Activated T-helper 1 cell treated with anti-CD3 and anti-CD28 coated beads, Interleukin-12 subunit alpha, Interleukin-12 subunit beta, Interleukin-2, Interleukin-4 antibody, amounts not matched to agents 30 ng/mL and 10 ng/mL and 1 ng/mL, durations not matched to agents 14 hours and 24 hours and 36 hours (primary cell): Measurements from ENCODE around the gene RPS6KC1. TPM values are rescaled to one million over a fixed set of nuclear protein-coding genes. Genes with fewer than 3 reads are reported as not detected.
"Not testable (repeated sequence)": the region's sequence is repeated elsewhere in the genome, so short reads cannot be mapped to it uniquely, and the experiment has no call there.

Experiments used
- DNase-seq: peaks from one replicate; pipeline ENCODE4 v3.0.0; 2021; ENCODE audit warnings: low spot score
- H3K27ac Mint-ChIP-seq: one replicate; pipeline ENCODE4 v1.8.0; 2021; ENCODE audit warnings: mild to moderate bottlenecking, mixed read lengths
- H3K27me3 Mint-ChIP-seq: one replicate; pipeline ENCODE4 v1.8.0; 2022; ENCODE audit warnings: mild to moderate bottlenecking, moderate library complexity, mixed read lengths; ENCODE audit not compliant: insufficient read depth
- H3K36me3 Mint-ChIP-seq: one replicate; pipeline ENCODE4 v1.8.0; 2021; ENCODE audit warnings: low read depth, mixed read lengths
- H3K4me1 Mint-ChIP-seq: one replicate; pipeline ENCODE4 v1.8.0; 2021; ENCODE audit warnings: low read depth, mixed read lengths
- H3K4me3 Mint-ChIP-seq: one replicate; pipeline ENCODE4 v1.8.0; 2021; ENCODE audit warnings: mild to moderate bottlenecking, moderate library complexity, mixed read lengths
- H3K9me3 Mint-ChIP-seq: one replicate; pipeline ENCODE4 v1.8.0; 2021; ENCODE audit warnings: mixed read lengths
- intact Hi-C: fragments of 100-400 bp; cut with micrococcal nuclease; formaldehyde crosslinking; loops from one replicate; pipeline ENCODE4 v1.15.1; 2024
- total RNA-seq: library from RNA; stranded (reverse); gene quantifications from 2 replicates; pipeline ENCODE4 v1.2.3, GENCODE V29; 2022

The RPS6KC1 gene
- total RNA-seq, 1 donor from 2014 or later: 7.5 TPM

DNA sequence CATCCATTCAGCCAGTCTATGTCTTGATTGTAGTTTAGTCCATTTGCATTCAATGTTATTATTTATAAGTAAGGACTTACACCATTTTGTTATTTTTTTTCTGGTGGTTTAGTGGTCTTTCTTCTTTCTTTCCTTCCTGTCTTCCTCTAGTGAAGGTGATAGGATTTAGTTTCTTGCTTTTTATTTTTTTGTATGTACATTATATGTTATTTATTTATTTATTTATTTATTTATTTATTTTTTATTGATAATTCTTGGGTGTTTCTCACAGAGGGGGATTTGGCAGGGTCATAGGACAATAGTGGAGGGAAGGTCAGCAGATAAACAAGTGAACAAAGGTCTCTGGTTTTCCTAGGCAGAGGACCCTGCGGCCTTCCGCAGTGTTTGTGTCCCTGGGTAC, 99.0 kb downstream of the RPS6KC1 start:
- H3K36me3 Mint-ChIP-seq, H3K4me3 Mint-ChIP-seq, intact Hi-C loops, DNase-seq, H3K27me3 Mint-ChIP-seq, H3K27ac Mint-ChIP-seq, H3K4me1 Mint-ChIP-seq: not testable (repeated sequence)
- H3K9me3 Mint-ChIP-seq: peaks cover 12% of the 10 kb centered on the region

DNA sequence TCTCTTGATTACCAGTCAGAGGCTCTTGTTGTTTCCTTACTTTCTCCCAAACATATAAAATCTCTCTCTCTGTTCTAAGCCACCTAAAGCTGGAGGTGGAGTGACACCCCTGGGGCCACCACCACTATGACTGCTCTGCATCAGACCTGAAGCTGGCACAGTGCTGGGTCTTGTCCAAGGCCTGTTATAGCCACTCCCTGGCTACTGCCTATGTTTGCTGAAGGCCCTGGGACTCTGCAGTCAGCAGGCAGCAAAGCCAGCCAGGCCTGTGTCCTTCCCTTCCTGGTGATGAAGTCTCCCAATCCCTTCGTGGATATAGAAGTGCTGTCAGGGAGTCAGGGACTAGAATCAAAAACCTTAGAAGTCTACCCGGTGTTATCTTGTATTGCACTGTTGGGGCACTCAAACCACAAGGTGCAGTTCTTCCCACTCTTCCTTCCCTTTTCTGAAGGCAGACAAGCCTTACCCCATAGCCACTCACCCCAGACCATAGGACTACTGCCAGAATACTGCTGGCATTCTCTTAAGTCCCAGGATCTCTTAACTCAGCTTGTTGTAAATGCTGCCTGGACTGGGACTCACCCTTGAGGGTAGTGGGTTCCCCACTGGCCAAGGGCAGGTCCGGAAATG, 103.1 kb downstream of the RPS6KC1 start:
- peaks cover 3% of the 10 kb centered on the region for H3K36me3 Mint-ChIP-seq
- no peaks in the 10 kb centered on the region for H3K27me3 Mint-ChIP-seq
- no peak overlapping the region for H3K4me3 Mint-ChIP-seq
- intact Hi-C loops: no loop called here
- H3K9me3 Mint-ChIP-seq: peaks cover 4% of the 10 kb centered on the region
- no peaks in the 10 kb centered on the region for H3K4me1 Mint-ChIP-seq
- no peak for DNase-seq
- no peak overlapping the region for H3K27ac Mint-ChIP-seq

DNA sequence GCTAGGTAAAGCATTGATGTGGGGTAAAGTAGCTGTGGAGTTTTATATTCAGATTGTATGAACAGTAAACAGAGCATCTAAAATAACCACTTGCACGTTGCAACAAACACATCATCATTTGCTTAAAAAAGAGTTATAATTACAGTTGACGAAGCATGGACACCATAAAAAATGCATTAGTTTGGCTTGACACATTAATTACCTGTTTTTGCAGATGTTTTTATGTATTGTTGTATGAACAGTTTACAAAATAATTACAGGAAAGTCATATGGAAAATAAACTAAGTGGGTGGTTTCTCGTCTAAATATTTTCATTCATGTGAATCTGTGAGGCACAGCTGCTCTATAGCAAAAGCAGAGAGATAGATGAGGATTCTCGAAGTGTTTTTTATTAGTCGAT, 108.3 kb downstream of the RPS6KC1 start:
- H3K9me3 Mint-ChIP-seq: peaks cover 4% of the 10 kb centered on the region
- intact Hi-C loops: no loop called here
- no peak overlapping the region for H3K27ac Mint-ChIP-seq
- no peaks in the 10 kb centered on the region for H3K4me1 Mint-ChIP-seq
- no peaks in the 10 kb centered on the region for H3K36me3 Mint-ChIP-seq
- DNase-seq: no peak
- H3K4me3 Mint-ChIP-seq: no peak overlapping the region
- no peaks in the 10 kb centered on the region for H3K27me3 Mint-ChIP-seq

DNA sequence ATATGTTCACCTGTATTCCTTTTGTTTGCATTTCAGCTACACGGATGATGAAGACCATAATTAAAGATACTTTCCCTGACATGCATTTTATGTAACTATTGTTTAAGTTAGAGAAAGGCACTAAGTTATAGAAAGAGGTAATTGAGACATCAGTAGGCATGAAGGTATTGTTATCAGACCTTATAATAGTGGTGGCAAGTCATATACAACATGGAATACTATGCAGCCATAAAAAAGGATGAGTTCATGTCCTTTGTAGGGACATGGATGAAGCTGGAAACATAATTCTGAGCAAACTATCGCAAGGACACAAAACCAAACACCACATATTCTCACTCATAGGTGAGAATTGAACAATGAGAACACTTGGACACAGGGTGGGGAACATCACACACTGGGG, 109.4 kb downstream of the RPS6KC1 start:
- H3K9me3 Mint-ChIP-seq, H3K4me1 Mint-ChIP-seq, H3K4me3 Mint-ChIP-seq, H3K36me3 Mint-ChIP-seq, DNase-seq, H3K27me3 Mint-ChIP-seq, intact Hi-C loops, H3K27ac Mint-ChIP-seq: not testable (repeated sequence)

DNA sequence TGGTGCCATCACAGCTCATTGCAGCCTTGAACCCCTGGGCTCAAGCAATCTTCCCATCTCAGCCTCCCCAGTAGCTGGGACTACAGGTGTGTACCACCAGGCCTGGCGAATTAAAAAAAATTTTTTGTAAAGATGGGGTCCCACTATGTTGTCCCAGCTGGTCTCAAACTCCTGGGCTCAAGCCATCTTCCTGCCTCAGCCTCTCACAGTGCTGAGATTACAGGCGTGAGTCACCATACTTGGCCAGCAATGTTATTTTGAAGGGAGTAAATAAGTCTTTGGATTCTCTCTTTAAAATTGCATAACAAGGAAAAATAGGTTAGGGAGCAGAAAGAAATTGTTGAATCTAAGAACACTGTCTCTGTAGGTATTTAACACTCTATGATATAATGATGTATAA, 111.3 kb downstream of the RPS6KC1 start:
- no peaks in the 10 kb centered on the region for H3K4me1 Mint-ChIP-seq
- no peaks in the 10 kb centered on the region for H3K36me3 Mint-ChIP-seq
- intact Hi-C loops: no loop called here
- H3K4me3 Mint-ChIP-seq: no peak overlapping the region
- no peak overlapping the region for H3K27ac Mint-ChIP-seq
- peaks cover 4% of the 10 kb centered on the region for H3K9me3 Mint-ChIP-seq
- H3K27me3 Mint-ChIP-seq: no peaks in the 10 kb centered on the region
- no peak for DNase-seq

DNA sequence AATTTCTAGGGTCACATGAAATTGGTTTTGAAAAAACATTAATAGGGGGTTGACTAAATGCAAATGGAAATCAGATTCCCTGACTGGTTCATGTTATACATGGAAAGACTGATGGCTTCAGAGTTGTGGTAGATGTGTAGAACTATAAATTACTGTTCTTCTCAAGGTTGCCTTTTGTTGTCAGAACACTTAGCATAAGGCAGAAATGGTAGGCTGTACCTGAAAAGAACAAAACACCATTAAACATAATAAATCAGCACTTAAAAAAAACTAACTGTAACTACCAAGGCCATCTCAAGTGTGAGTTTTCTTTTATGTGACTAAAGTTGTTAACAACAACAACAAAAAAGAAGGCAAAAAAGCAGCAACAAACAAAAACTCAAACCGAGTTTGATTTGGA, 111.8 kb downstream of the RPS6KC1 start:
- H3K27ac Mint-ChIP-seq: no peak overlapping the region
- H3K9me3 Mint-ChIP-seq: peaks cover 4% of the 10 kb centered on the region
- no peaks in the 10 kb centered on the region for H3K27me3 Mint-ChIP-seq
- no peaks in the 10 kb centered on the region for H3K36me3 Mint-ChIP-seq
- H3K4me1 Mint-ChIP-seq: no peaks in the 10 kb centered on the region
- intact Hi-C loops: no loop called here
- H3K4me3 Mint-ChIP-seq: no peak overlapping the region
- no peak for DNase-seq

DNA sequence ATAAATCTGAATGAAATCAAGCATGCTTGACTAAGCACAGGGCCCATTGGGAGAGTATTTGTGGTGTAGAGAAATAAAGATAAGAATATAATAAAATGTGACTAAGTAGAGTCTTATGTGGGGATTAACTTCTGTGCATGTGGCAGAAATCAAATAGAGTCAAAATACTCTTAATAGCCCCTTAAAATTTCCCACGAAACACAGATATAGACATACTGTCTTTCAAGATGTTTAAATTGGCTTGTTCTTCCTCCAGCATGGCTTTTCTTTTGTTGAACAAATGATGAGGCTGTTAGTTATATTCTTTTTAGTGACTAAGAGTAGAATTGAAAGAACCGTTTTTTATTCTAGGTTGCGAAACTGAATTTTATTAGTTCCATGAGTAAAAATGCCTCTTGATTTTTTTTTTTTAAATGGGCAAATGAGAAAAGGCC, 112.3 kb downstream of the RPS6KC1 start:
- no peaks in the 10 kb centered on the region for H3K36me3 Mint-ChIP-seq
- H3K27ac Mint-ChIP-seq: no peak overlapping the region
- no peak overlapping the region for H3K4me3 Mint-ChIP-seq

DNA sequence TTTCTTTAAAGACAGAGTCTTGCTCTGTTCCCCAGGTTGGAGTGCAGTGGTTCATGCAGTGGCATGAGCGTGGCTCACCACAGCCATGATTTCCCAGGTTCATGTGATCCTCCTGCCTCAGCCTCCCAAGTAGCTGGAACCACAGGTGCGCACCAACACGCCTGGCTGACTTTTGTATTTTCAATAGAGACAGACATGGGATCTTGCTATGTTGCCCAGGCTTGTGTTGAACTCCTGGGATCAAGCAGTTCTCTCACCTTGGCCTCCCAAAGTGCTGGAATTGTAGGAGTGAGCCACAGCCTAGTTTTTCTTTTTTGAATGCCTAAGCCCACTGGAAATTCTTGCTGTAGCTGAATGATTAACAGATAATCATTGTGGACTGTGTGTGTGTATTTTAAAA, 113.5 kb downstream of the RPS6KC1 start:
- intact Hi-C loops: no loop called here
- no peak overlapping the region for H3K4me3 Mint-ChIP-seq

More for the DNA sequence above, 112.3 kb downstream of the RPS6KC1 start:
- Mint-ChIP-seq H3K4me1 (no peaks in the 10 kb centered on the region), H3K27me3 (no peaks in the 10 kb centered on the region), H3K9me3 (peaks cover 4% of the 10 kb centered on the region)
- no peak for DNase-seq
- intact Hi-C loops: no loop called here

DNA sequence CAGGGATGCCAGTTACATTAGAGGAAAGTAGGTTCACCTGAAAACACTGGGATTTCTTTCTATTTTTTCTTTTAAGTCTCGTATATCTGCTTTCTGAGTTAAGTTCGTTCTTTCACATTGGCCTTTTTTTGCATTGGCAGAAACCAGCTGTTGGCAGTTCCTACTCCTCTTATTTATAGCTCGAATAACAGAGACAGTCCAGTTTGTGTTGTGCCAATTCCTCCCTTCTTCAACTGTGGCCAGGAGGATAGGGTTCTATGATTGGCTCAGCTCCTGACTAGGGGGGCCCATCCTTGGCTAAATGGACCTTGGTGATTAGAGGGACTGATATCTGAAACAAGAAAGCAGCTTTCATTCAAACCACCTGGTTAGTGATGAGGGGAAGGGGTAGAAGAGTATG, 115.8 kb downstream of the RPS6KC1 start:
- no peaks in the 10 kb centered on the region for H3K27me3 Mint-ChIP-seq

More for the DNA sequence above, 113.5 kb downstream of the RPS6KC1 start:
- Mint-ChIP-seq H3K27me3 (no peaks in the 10 kb centered on the region), H3K27ac (no peak overlapping the region), H3K4me1 (no peaks in the 10 kb centered on the region), H3K36me3 (no peaks in the 10 kb centered on the region), H3K9me3 (peaks cover 4% of the 10 kb centered on the region)
- no peak for DNase-seq

DNA sequence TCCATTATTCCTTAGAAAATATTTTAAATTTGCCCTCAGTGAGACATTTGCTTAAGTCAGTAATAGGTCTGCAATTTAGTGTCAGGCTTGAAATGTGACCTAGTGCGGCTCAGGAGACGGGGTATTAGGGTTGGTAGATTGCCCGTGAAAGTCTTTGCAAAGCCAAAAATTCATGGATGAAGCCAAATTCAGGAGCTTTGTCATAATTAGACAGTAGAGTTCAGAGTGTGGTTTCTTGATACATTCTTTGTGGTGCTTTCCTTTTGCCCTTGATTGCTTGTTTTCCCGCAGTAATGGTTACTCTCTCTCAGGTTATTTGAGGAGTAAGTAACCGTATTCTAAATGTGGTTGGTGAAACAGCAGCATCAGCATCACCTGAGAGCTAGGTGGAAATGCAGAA, 120.7 kb downstream of the RPS6KC1 start:
- Mint-ChIP-seq H3K9me3 (no peaks in the 10 kb centered on the region), H3K4me3 (no peak overlapping the region), H3K4me1 (no peaks in the 10 kb centered on the region), H3K27ac (no peak overlapping the region), H3K36me3 (peaks cover 7% of the 10 kb centered on the region), H3K27me3 (no peaks in the 10 kb centered on the region)
- DNase-seq: no peak
- intact Hi-C loops: no loop called here

More for the DNA sequence above, 115.8 kb downstream of the RPS6KC1 start:
- Mint-ChIP-seq H3K4me3 (no peak overlapping the region), H3K27ac (no peak overlapping the region), H3K36me3 (no peaks in the 10 kb centered on the region), H3K9me3 (no peaks in the 10 kb centered on the region), H3K4me1 (no peaks in the 10 kb centered on the region)
- intact Hi-C loops: no loop called here
- no peak for DNase-seq

DNA sequence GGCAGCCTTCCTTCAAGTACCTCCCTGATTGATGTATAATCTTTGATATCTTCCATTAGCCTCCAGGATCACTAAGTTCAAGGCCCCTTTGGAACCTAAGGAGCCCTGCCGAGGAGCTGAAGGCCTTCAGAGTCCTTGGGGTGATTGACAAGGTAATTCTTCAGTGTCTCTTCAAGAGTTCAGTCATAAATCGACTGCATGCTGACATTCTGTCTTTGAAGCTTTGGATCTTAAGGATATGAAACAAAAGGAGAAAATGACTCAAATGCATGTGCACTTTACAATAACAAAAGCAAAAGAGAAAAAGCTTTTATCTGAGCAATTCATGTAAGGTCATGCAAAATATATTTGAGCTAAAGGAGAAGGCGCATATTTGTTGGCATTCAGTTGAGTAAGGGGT, 125.3 kb downstream of the RPS6KC1 start:
- Mint-ChIP-seq H3K9me3 (no peaks in the 10 kb centered on the region), H3K36me3 (peaks cover 8% of the 10 kb centered on the region), H3K4me3 (no peak overlapping the region), H3K27ac (no peak overlapping the region), H3K4me1 (no peaks in the 10 kb centered on the region), H3K27me3 (no peaks in the 10 kb centered on the region)
- intact Hi-C loops: no loop called here
- DNase-seq: no peak

DNA sequence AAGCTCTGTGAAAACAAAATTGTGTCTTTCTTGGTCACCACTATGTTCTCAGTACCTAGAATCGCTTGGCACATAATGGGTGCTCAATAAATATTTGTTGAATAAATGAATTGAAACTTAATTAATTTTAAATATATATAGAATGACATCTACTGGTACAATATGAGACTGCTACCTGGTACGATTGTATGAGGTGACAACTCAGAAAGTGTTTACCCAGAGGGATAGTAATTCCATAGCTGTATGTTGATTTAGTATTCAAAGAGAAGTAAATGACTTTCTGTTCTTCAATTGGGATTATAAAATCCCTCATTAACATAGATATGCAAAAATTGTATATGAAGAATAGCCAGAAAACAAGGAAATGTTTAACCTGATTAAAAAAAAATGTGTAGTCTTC, 128.7 kb downstream of the RPS6KC1 start:
- H3K4me1 Mint-ChIP-seq: no peaks in the 10 kb centered on the region
- no peak overlapping the region for H3K4me3 Mint-ChIP-seq
- no peak overlapping the region for H3K27ac Mint-ChIP-seq
- no peak for DNase-seq
- peaks cover 5% of the 10 kb centered on the region for H3K9me3 Mint-ChIP-seq
- H3K27me3 Mint-ChIP-seq: no peaks in the 10 kb centered on the region
- peaks cover 11% of the 10 kb centered on the region for H3K36me3 Mint-ChIP-seq
- intact Hi-C loops: no loop called here

DNA sequence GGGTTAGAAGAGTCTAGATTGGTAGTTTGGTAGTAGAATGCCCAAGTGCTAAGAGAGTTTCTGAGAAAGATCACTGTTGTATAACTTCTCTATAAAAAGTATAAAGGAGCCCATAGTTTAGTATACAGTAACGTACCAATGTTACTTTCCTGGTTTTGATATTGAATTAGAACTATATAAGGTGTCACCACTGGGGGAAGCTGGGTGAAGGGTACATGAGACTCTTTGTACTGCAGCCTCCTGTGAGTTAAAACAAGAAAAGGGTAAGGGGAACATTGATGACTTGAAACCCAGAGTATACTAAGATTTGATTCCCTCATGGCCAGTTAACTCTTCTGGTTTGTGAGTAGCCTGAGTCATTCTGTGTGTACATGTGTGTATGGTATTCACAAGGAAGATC, 129.8 kb downstream of the RPS6KC1 start:
- H3K4me1 Mint-ChIP-seq: no peaks in the 10 kb centered on the region
- intact Hi-C loops: no loop called here
- no peak overlapping the region for H3K27ac Mint-ChIP-seq
- peaks cover 14% of the 10 kb centered on the region for H3K36me3 Mint-ChIP-seq
- DNase-seq: no peak
- H3K4me3 Mint-ChIP-seq: no peak overlapping the region
- peaks cover 13% of the 10 kb centered on the region for H3K9me3 Mint-ChIP-seq
- no peaks in the 10 kb centered on the region for H3K27me3 Mint-ChIP-seq

DNA sequence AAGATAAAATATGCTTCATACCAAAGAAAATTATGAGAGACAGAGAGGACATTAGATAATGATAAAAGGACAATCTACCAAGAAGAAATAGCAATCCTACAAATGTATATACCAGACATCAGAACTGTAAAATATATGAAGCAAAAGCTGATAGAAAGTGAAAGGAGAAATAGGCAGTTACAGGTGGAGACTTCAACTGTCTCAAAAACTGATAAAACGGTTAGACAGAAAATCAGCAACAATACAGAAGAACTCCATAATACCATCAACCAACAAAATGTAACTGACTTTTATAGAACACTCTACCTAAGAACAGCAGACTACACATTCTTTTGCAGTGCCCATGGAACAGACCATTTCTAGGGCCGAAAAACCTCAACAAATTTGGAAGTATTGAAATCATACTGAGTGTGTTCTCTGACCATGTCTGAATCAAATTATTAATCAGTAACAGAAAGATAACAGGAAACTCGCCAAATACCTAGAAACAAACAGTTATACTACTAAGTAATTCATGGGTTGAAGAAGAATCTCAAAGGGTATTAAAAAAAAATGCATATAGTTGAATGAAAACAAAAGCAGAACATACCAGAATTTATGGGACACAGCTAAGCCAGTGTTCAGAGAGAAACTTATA, 132.1 kb downstream of the RPS6KC1 start:
- Mint-ChIP-seq H3K27me3 (no peaks in the 10 kb centered on the region), H3K36me3 (peaks cover 12% of the 10 kb centered on the region), H3K4me3 (no peak overlapping the region), H3K9me3 (peaks cover 23% of the 10 kb centered on the region), H3K4me1 (no peaks in the 10 kb centered on the region), H3K27ac (no peak overlapping the region)
- no peak for DNase-seq
- intact Hi-C loops: no loop called here
